Left lobe of liver (tissue), 2 donors: Measurements from ENCODE around the gene BOLA2B. TPM values are rescaled to one million over a fixed set of nuclear protein-coding genes. Genes with fewer than 3 reads are reported as not detected.
A peak's percentile ranks its signal among the peaks of the same experiment; 100 is the strongest.
"Not testable (repeated sequence)": the region's sequence is repeated elsewhere in the genome, so short reads cannot be mapped to it uniquely, and the experiment has no call there.

ENCODE experiments used
- ATAC-seq: fragments of 200-7000 bp; cut with Tn5 transposase; one replicate; pipeline ENCODE4 v1.9.1; 2020; ENCODE audit warnings: mild to moderate bottlenecking, moderate library complexity
- DNase-seq: peaks from one replicate; pipeline ENCODE4 v3.0.0-alpha.2; 2020; ENCODE audit warnings: low spot score
- total RNA-seq: library from RNA; stranded (reverse); gene quantifications from one replicate; pipeline ENCODE4 v1.2.1, GENCODE V29; 2021
- donor health status: DM: no; HTN: no; CAD: no; lungs with moderate emphysema.
- donor health status: DM: no; HTN: yes; CAD: no.

The BOLA2B gene
- total RNA-seq, 1 donor from 2014 or later: 21.7 TPM

DNA sequence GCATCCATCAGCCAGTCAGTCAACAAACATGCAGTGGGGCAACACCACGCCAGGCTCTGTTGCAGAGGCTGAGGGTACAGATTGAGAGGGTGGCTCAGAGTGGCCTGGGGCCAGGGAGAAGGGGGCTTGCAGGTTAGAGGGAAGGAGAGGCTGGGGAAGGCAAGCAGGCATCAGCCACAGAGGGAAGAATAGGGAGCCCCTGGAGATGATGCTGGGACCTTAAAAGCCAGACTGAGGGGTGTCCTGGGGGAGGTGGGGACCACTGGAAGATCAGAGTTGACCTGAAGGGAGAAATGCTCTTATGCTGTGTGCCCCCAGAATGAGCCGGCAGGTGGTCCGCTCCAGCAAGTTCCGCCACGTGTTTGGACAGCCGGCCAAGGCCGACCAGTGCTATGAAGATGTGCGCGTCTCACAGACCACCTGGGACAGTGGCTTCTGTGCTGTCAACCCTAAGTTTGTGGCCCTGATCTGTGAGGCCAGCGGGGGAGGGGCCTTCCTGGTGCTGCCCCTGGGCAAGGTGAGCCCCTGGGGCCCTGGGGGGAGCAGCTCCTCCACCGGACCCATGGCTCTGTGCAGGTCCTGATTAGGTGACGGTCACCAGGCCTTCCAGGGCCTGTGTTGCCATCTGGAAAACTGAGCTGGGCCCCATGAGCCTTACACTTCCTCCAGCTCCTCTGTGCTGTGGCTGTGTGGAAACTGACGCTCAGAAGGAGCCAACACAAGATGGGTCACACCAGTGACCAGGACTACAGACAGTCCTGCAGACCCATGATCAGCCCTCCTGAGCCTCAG, 8.4 kb downstream of the BOLA2B start:
- peak; percentile 48 for DNase-seq
- ATAC-seq: no peak

DNA sequence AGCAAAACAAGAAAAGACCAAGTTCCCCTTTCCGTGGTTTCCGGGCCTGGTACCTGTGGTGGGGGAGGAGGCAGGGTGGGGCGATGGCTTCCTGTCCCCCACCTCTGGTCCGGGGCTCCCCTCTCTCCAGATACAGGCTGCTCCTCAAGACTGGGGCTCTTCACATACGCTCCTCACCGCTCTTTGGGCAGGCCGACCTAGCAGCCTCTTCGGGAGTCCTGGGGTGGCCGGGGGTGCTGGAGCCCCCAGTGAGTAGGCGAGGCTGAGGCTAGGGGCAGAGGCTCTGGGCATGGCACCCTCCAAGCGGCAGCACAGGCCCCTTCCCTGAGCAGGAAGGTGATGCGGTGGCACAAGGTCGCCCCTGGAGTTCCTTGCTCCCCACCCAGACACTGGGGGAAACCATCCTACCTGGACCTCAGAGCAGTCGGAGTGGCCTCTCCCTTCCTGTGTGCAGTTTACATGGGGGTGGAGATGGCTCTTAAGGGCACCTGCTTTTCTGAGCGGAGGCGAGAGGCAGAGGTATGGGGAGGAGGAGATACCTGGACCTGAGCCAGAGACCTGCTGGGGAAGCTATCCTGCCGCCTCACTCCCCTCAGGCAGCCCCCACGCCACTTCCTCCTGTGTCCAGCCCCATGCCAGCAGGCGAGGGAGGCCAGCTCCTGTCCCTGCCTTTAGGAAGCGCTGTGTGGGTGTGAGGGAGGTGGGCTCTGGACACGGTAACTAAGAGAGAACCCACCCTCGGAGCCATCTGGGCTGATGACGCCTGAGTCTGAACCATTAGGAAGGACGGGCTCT, 9.2 kb downstream of the BOLA2B start:
- ATAC-seq (no peak), DNase-seq (peak; percentile 51)

DNA sequence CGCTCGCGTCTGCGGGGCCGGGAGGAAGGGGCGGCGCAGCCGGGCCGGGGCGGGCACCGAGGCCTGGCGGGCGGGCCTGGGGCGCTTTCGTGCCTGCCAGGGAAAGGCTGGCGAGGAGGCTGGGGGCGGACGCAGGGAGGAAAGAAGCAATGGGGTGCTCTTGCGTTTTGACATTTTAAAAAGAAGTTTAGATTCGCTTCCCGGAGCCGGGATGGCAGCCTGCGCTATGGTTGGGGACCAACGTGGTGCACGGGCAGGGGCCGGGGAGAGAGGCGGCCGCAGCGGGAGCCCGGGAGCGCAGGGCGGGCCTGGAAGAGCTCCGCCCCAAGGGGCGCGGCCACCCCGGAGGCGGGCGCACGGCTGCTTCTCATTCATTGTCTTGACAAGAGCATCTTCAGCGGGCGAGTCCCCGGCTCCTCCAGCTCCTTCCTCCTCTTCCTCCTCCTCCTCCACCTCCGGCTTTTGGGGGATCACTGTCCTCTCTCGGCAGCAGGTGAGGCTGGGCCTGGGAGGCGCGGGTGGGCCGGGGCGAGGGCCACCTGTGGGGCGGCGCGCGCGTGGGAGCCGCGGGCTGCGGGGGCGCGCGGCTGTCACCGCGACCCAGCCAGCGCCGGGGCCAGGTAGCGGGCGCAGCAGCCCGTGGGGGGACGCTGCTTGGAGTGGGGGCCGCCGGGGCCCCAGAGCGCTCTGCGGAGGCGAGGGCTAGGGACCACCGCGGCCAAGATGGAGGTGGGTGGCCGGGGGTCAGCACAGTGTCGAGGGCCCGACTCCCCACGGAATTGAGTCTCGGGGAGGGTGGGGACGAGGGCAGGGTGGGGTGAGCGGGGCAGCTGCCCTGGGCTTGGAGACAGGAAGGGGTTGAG, 10.0 kb downstream of the BOLA2B start, which contains the start of gene CORO1A:
Gene CORO1A, plus strand, starts transcription at position 370 of the 863 bp plus-strand sequence. CDS start 1,608 bp downstream, outside the sequence.
- peak; percentile 92 for ATAC-seq
- DNase-seq: peak; percentile 83

DNA sequence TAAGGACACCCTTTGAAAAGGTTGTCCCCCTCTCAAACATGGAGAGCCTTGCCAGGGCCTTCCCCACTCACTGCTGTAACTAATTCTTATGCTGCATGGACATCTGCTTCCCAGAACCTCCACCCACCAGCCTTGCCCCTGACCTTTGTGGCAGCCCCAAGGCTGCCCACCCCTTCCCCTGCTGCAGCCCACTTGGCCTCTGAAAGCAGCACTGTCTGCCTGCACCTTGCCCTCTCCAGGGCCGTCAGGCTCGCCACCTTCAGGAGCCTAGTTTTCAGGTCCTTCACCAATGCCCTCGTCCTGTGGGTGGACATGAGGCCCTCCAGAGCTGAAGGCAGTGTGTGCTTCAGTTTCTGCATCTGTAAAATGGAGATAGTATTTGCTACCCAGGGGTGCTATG, 12.7 kb downstream of the BOLA2B start:
- no peak for ATAC-seq
- DNase-seq: no peak

DNA sequence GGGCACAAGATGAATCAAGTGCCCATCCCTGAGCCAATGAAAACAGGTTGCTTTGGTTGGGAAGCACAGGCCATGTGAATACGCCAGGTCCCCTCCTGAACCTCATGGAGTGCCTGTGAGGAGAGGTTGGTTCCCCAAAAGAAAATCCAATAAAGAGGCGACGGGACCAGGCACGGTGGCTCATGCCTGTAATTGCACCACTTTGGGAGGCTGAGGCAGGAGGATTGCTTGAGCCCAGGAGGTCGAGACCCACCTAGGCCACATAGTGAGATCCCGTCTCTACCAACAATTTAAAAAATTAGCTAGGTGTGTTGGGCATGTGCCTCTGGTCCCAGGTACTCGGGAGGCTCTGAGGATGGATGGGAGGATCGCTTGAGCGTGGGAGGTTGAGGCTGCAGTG, 13.5 kb downstream of the BOLA2B start:
- ATAC-seq (no peak), DNase-seq (no peak)

DNA sequence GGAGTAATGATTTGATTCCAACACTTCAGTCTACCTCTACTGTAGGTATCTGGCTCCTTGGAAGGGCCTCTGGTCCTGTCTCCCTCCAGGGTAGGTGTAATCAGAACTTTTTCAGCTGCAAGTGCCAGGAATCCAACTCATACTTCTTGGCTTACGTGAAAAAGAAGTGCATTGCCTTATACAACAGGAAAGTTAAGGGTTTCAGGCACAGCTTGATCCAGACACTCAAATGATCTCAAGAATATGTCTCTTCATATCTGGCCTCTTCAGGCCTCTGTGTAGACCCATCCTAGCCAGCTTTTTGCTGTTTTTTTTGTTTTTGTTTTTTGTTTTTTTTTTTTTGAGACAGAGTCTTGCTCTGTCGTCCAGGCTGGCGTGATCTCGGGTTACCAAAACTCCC, 14.3 kb downstream of the BOLA2B start:
- ATAC-seq (no peak), DNase-seq (no peak)

DNA sequence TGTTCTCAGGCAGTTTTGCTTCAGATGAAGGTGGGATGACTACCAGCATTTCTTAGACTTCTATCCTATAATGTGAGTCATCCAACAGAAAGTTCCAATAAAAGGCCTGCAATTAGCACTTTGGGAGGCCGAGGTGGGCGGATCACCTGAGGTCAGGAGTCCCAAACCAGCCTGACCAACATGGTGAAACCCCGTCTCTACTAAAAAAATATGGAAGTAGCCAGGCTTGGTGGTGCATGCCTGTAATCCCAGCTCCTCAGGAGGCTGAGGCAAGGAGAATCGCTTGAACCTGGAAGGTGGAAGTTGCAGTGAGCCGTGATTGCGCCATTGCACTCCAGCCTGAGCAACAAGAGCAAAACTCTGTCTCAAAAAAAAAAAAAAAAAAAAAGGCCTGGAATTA, 16.6 kb downstream of the BOLA2B start:
- not testable (repeated sequence) for ATAC-seq, DNase-seq

DNA sequence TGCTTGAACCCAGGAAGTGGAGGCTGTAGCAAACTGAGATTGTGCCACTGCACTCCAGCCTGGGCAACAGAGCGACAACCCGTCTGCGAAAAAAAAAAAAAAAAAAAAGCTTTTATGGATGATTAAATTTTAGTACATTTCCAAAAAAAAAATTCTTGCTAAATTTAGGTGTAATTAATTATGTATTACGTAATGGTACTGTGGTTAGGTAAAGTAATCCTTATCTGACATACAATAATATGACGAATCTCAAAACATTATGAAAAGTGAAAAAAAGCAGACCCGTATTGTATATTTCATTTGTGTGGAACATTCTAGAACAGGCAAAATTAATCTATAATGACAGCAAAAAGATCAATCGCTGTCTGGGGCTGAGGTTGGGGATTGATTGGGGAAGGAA, 20.4 kb downstream of the BOLA2B start:
- DNase-seq (no peak), ATAC-seq (no peak)

DNA sequence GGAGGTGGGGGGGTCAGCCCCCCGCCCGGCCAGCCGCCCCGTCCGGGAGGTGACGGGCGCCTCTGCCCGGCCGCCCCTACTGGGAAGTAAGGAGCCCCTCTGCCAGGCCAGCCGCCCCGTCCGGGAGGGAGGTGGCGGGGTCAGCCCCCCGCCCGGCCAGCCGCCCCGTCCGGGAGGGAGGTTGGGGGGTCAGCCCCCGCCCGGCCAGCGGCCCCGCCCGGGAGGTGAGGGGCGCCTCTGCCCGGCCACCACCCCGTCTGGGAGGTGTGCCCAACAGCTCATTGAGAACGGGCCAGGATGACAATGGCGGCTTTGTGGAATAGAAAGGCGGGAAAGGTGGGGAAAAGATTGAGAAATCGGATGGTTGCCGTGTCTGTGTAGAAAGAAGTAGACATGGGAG, 23.3 kb downstream of the BOLA2B start:
- ATAC-seq, DNase-seq: not testable (repeated sequence)

DNA sequence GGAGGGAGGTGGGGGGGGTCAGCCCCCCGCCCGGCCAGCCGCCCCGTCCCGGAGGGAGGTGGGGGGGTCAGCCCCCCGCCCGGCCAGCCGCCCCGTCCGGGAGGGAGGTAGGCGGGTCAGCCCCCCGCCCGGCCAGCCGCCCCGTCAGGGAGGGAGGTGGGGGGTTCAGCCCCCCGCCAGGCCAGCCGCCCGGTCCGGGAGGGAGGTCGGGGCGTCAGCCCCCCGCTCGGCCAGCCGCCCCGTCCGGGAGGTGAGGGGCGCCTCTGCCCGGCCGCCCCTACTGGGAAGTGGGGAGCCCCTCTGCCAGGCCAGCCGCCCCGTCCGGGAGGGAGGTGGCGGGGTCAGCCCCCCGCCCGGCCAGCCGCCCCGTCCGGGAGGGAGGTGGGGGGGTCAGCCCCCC, 24.1 kb downstream of the BOLA2B start:
- not testable (repeated sequence) for DNase-seq, ATAC-seq

DNA sequence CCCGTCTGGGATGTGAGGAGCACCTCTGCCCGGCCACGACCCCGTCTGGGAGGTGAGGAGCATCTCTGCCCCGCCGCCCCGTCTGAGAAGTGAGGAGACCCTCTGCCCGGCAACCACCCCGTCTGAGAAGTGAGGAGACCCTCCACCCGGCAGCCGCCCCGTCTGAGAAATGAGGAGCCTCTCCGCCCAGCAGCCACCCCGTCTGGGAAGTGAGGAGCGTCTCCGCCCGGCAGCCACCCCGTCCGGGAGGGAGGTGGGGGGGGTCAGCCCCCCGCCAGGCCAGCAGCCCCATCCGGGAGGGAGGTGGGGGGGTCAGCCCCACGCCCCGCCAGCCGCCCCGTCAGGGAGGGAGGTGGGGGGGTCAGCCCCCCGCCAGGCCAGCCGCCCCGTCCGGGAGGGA, 24.7 kb downstream of the BOLA2B start:
- not testable (repeated sequence) for DNase-seq, ATAC-seq

DNA sequence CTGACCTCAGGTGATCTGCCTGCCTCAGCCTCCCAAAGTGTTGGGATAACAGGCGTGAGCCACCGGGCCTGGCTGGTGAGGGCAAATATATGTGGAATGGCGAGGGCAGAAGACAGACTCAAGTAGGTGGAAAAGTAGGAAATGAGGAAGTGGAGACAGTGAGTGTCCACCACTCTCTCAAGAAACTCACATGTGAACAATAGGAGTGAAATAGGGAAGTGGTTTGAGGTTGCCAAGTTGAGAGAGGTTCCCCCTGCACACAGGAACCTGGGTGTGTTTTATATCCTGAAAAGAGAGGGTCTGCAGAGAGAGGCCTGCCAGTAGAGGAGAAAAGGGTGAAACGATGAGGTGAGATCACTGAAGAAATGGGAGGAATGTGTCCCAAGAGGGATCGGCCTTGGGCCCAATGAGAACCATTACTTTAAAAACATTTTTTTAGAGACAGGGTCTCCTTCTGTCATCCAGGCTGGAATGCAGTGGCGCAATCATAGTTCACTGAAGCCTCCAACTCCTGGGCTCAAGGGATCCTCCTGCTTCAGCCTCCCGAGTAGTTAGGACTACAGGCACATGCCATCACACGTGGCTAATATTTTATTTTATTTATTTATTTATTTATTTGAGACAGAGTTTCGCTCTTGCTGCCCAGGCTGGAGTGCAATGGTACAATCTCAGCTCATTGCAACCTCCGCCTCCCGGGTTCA, 27.1 kb downstream of the BOLA2B start:
- DNase-seq: no peak

DNA sequence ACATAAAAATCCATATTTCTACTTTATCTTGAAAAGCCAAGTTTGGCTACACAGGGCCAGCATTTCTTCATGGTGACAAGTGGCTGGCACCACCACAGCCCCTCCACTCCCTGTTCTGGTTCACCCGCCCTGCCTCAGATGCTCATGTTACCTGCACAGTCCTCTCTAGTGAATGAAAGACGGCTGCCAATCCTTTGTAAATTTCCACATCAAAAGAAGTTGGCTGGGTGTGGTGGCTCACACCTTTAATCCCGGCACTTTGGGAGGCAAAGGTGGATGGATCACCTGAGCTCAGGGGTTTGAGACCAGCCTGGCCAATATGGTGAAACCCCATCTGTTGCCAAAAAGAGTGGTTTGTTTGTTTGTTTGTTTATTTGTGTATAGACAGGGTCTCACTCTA, 29.9 kb downstream of the BOLA2B start:
- no peak for ATAC-seq
- no peak for DNase-seq

More for the DNA sequence above, 27.1 kb downstream of the BOLA2B start:
- peak; percentile 19 for ATAC-seq

DNA sequence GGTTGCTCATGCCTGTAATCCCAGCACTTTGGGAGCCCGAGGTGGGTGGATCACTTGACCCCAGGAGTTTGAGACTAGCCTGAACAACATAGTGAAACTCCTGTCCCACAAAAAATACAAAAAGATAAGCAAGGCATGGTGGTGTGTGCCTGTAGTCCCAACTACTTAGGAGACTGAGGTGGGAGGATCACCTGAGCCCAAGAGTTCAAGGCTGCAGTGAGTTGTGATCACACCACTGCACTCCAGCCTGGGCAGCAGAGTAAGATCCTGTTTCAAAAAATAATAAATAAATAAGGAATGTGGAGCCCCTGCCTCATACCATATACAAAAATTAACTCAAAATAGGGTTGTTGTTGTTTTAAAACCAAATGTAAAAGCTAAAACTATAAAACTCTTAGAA, 36.3 kb downstream of the BOLA2B start:
- no peak for ATAC-seq

DNA sequence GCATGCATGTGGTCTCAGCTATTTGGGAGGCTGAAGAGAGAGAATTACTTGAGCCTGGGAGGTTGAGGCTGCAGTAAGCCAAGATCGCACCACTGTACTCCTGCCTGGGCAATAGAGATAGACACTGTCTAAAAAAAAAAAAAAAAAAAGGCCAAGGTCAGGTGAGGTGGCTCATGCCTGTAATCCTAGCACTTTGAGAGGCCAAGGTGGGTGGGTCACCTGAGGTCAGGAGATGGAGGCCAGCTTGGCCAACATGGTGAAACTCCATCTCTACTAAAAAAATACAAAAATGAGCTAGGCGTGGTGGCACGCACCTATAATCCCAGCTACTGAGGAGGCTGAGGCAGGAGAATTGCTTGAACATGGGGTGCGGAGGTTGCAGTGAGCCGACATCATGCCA, 38.3 kb downstream of the BOLA2B start:
- ATAC-seq (no peak), DNase-seq (no peak)

More for the DNA sequence above, 36.3 kb downstream of the BOLA2B start:
- no peak for DNase-seq

DNA sequence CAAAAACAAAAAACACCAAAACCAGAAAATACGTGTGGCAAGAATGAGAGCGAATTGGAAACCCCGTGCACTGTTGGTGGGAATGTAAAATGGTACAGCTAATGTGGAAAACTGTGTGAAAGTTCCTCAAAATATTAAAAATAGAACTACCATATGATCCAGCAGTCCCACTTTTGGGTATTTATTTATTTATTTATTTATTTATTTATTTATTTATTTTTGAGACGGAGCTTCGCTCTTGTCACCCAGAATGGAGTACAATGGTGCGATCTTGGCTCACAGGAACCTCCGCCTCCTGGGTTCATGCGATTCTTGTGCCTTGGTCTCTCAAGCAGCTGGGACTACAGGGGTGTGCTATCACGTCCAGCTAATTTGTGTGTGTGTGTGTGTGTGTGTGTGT, 40.9 kb downstream of the BOLA2B start:
- DNase-seq (no peak), ATAC-seq (no peak)

DNA sequence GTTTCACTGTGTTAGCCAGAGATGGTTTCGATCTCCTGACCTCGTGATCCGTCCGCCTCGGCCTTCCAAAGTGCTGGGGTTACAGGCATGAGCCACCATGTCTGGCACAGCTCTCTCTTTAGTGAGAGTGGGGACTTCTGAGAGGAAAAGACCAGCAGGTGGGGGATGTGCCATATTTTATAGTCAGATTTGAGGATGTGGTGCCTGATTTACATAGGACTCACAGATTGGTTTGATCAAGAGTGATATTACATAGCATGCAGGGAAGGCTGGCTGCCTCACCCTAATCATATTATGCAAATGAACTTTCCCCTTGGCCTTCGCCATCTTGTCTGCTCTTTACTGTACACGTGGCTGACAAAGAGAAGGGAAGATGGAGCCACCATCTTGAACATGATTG, 42.4 kb downstream of the BOLA2B start:
- ATAC-seq: no peak

DNA sequence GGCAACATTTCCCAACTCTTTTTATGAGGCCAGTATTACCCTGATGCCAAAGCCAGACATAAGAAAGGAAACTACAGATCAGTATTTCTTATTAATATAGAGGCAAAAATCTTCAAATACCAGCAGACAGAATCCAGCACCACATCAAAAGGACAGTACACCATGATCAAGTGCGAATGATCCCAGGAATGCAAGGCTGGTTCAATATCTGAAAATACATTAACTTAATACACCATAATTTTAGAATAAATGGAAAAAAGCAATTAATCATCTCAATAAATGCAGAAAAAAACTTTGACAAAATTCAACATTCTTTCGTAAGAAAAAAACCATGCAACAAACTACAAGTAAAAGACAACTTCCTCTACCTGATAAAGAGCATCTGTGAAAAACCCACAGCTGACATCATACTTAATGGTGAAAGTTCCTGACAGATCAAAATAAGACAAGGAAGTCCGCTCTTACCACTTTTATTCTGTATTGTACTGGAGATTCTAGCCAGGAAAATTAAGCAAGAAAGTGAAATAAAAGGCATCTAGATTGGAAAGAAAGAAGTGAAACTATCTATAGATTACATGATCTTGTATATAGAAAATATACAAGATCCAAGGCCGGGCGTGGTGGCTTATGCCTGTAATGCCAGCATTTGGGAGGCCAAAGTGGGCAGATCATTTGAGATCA, 44.1 kb downstream of the BOLA2B start:
- no peak for ATAC-seq
- no peak for DNase-seq

More for the DNA sequence above, 42.4 kb downstream of the BOLA2B start:
- DNase-seq: no peak

DNA sequence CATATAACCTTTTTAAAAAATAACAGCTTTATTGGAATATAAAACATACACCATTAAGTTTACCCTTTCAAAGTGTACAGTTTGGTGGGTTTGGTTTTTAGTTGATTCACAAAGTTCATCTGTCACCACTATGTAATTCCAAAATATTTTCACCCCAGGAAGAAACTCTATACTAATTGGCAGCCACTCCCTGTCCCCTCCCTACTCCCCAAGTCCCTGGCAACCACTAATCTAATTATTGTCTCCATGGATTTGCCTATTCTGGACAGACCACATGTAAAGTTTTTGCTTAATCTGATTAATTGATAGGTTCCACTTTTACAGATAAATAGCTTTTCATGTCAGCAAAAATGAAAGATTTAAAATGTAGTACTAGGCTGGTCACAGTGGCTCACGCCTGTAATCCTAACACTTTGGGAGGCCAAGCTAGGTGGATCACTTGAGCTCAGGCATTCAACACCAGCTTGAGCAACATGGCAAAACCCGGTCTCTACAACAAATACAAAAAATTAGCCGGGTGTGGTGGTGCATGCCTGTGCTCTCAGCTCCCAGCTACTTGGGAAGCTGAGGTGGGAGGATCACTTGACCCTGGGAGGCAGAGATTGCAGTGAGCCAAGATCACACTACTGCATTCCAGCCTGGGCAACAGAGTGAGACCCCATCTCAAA, 45.5 kb downstream of the BOLA2B start:
- DNase-seq: no peak
- ATAC-seq: no peak
